Activated CD4-positive, alpha-beta T cell treated with anti-CD3 and anti-CD28 coated beads for 36 hours (primary cell): ENCODE results near the gene ELMO1. TPM values are rescaled to one million over a fixed set of nuclear protein-coding genes. Genes with fewer than 3 reads are reported as not detected.

Experiments
- ATAC-seq: fragments of 200-7000 bp; cut with Tn5 transposase; one replicate; pipeline ENCODE4 v1.10.0; 2021; ENCODE audit warnings: mild to moderate bottlenecking, moderate library complexity
- CTCF ChIA-PET: fragments of 350-600 bp; sonication (Branson Sonifier 250); formaldehyde crosslinking; loops from one replicate; lab custom pipeline; 2021; ENCODE audit warnings: antibody characterized with exemption; lab: Charles Lee
- POLR2A ChIA-PET: fragments of 350-600 bp; sonication (Branson Sonifier 250); formaldehyde crosslinking; loops from one replicate; lab custom pipeline; 2021; ENCODE audit warnings: antibody characterized with exemption, inconsistent platforms; lab: Charles Lee
- DNase-seq: peaks from one replicate; pipeline ENCODE4 v3.0.0-alpha.2; 2020
- H3K27ac Mint-ChIP-seq: one replicate; pipeline ENCODE4 v1.8.0; 2021; ENCODE audit warnings: mixed read lengths
- H3K27me3 Mint-ChIP-seq: one replicate; pipeline ENCODE4 v1.8.0; 2021; ENCODE audit warnings: mixed read lengths
- H3K36me3 Mint-ChIP-seq: one replicate; pipeline ENCODE4 v1.8.0; 2021; ENCODE audit warnings: low read depth, mixed read lengths
- H3K4me1 Mint-ChIP-seq: one replicate; pipeline ENCODE4 v1.8.0; 2021; ENCODE audit warnings: mixed read lengths
- H3K4me3 Mint-ChIP-seq: one replicate; pipeline ENCODE4 v1.8.0; 2021; ENCODE audit warnings: mild to moderate bottlenecking, moderate library complexity, mixed read lengths
- H3K9me3 Mint-ChIP-seq: one replicate; pipeline ENCODE4 v1.8.0; 2021; ENCODE audit warnings: low read depth, mixed read lengths
- intact Hi-C, 2 experiments: fragments of 100-400 bp; cut with DNase I in 1 of 2; cut with micrococcal nuclease in 1 of 2; formaldehyde crosslinking; loops; one replicate each; pipeline versions ENCODE4 v1.14.2 to v1.15.1; 2022 to 2024; cut with DNase I, micrococcal nuclease
- total RNA-seq, 2 experiments: library from RNA; stranded (reverse); gene quantifications; one replicate each; pipeline ENCODE4 v1.2.3, GENCODE V29; 2021

The ELMO1 gene
- total RNA-seq, 2 experiments from 2014 or later, result 96.2 to 173 TPM

GRCh38 chr7:37484426-37485073 lies 35.9 kb upstream of the ELMO1 start:
- Mint-ChIP-seq H3K4me1 (no peaks in the 10 kb centered on the region), H3K9me3 (peaks cover 2% of the 10 kb centered on the region), H3K4me3 (no peak overlapping the region), H3K27me3 (peaks cover 6% of the 10 kb centered on the region), H3K27ac (no peak overlapping the region), H3K36me3 (no peaks in the 10 kb centered on the region)
- DNase-seq (no peak), ATAC-seq (no peak)
- CTCF ChIA-PET, result interaction anchor here (0.9 kb wide), 1 partner anchor 10 kb away, joined by 3 read pairs; no protein-coding TSS in a partner anchor
- intact Hi-C loops, result no loop called here
- POLR2A ChIA-PET, result no interaction called here

- H3K4me3 Mint-ChIP-seq, result no peak overlapping the region
- H3K36me3 Mint-ChIP-seq, result no peaks in the 10 kb centered on the region
- no peaks in the 10 kb centered on the region for H3K4me1 Mint-ChIP-seq
- DNase-seq (no peak), ATAC-seq (no peak)
- ChIA-PET POLR2A (no interaction called here), CTCF (no interaction called here)
- H3K27ac Mint-ChIP-seq, result no peak overlapping the region
- intact Hi-C loops, result no loop called here
- peaks cover 2% of the 10 kb centered on the region for H3K9me3 Mint-ChIP-seq
- H3K27me3 Mint-ChIP-seq, result peaks cover 6% of the 10 kb centered on the region
These were observed 35.0 kb upstream of the ELMO1 start for GRCh38 chr7:37483627-37484026.

DNA sequence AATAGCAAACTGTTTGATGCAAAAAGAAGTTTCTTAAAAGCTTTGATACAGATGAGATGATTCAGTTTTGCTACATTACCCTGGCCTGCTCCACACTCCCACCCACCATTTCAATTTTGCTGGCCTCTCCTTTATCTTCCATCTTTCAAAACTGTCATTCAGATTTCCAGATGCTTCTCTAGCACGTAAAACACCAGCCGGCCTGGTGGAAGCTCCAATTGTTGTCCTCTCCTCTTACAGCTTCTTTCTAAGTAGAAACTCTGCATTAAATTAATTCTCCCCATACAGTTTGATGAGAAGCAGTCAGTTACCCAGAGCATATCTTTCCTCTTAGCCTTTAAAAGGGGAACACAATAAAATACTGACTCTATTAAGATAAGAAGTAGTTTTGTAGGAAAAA lies 34.3 kb upstream of the ELMO1 start:
- Mint-ChIP-seq H3K4me1 (no peaks in the 10 kb centered on the region), H3K36me3 (no peaks in the 10 kb centered on the region), H3K9me3 (no peaks in the 10 kb centered on the region), H3K4me3 (no peak overlapping the region), H3K27me3 (peaks cover 6% of the 10 kb centered on the region), H3K27ac (no peak overlapping the region)
- intact Hi-C loops, result no loop called here
- DNase-seq, result no peak
- CTCF ChIA-PET, result interaction anchor here (1.5 kb wide), 1 partner anchor 10 kb away, joined by 3 read pairs; no protein-coding TSS in a partner anchor
- ATAC-seq, result no peak
- POLR2A ChIA-PET, result no interaction called here

DNA sequence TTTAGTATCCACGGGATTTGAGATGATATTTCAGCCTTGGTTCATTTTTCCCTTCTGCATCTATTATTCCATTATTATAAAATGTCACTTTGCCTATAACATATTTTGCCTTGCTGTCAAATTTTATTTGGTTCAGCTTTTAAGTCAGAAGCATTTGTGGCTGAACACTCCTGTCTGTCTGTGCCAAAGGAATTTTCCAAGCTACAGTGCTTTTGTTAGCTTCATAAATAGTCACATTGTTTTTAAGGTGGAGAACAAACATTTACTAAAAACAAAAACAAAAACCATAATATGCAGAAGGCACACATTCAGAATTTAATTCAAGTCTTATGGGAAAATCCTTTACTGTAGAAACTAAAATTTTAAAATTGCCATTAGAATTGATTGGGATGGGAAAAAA lies 33.8 kb upstream of the ELMO1 start:
- Mint-ChIP-seq H3K4me3 (no peak overlapping the region), H3K4me1 (no peaks in the 10 kb centered on the region), H3K27ac (no peak overlapping the region), H3K9me3 (no peaks in the 10 kb centered on the region), H3K27me3 (peaks cover 6% of the 10 kb centered on the region), H3K36me3 (no peaks in the 10 kb centered on the region)
- ChIA-PET POLR2A (no interaction called here), CTCF (interaction anchor here (1.5 kb wide), 1 partner anchor 11 kb away, joined by 3 read pairs; no protein-coding TSS in a partner anchor)
- intact Hi-C loops, result no loop called here
- no peak for ATAC-seq
- DNase-seq, result no peak

GRCh38 chr7:37481722-37482288 lies 33.1 kb upstream of the ELMO1 start:
- CTCF ChIA-PET, result interaction anchor here (1.5 kb wide), 1 partner anchor 11 kb away, joined by 3 read pairs; no protein-coding TSS in a partner anchor
- intact Hi-C loops, result no loop called here
- peaks cover 8% of the 10 kb centered on the region for H3K27me3 Mint-ChIP-seq
- no peaks in the 10 kb centered on the region for H3K36me3 Mint-ChIP-seq
- H3K9me3 Mint-ChIP-seq, result no peaks in the 10 kb centered on the region
- DNase-seq (no peak), ATAC-seq (no peak)
- H3K4me1 Mint-ChIP-seq, result no peaks in the 10 kb centered on the region
- no peak overlapping the region for H3K27ac Mint-ChIP-seq
- H3K4me3 Mint-ChIP-seq, result no peak overlapping the region
- POLR2A ChIA-PET, result no interaction called here

GRCh38 chr7:37481154-37481553 lies 32.5 kb upstream of the ELMO1 start:
- POLR2A ChIA-PET, result no interaction called here
- peaks cover 8% of the 10 kb centered on the region for H3K27me3 Mint-ChIP-seq
- CTCF ChIA-PET, result no interaction called here
- H3K36me3 Mint-ChIP-seq, result no peaks in the 10 kb centered on the region
- H3K4me1 Mint-ChIP-seq, result no peaks in the 10 kb centered on the region
- H3K9me3 Mint-ChIP-seq, result no peaks in the 10 kb centered on the region
- no peak overlapping the region for H3K4me3 Mint-ChIP-seq
- DNase-seq (no peak), ATAC-seq (no peak)
- intact Hi-C loops, result no loop called here
- no peak overlapping the region for H3K27ac Mint-ChIP-seq

GRCh38 chr7:37480041-37481031 lies 31.7 kb upstream of the ELMO1 start:
- H3K27ac Mint-ChIP-seq, result no peak overlapping the region
- intact Hi-C loops, result no loop called here
- peaks cover 8% of the 10 kb centered on the region for H3K27me3 Mint-ChIP-seq
- CTCF ChIA-PET, result no interaction called here
- no peaks in the 10 kb centered on the region for H3K36me3 Mint-ChIP-seq
- no peak for ATAC-seq
- no peaks in the 10 kb centered on the region for H3K9me3 Mint-ChIP-seq
- DNase-seq, result no peak
- POLR2A ChIA-PET, result no interaction called here
- H3K4me3 Mint-ChIP-seq, result no peak overlapping the region
- no peaks in the 10 kb centered on the region for H3K4me1 Mint-ChIP-seq

DNA sequence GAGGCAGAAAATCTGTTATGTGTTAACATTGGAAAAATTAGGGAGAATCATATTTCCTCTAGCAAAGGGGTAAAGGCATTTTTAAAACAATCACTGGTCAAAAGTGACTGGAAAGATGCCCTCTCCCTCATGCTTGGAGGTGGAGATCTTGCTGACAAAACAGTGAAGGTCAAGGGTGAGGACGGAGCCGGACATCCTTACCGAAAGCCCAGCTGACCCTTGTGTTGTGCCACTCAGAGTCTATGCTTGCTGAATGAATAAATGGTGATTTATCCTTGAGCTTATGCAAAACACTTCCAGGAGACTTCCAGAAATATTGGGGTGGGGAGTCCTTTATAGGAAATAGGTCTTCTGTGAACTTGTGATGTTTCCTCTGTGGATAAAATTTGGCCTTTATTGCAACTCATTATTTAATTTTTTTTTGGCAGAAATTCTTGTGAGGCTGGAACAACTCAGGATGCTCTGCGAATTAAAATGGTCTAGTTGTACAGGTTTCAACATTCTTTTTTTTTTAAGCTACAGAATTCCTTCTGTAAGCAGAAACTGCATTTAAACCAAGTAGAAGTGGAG lies 28.3 kb upstream of the ELMO1 start:
- intact Hi-C loops, result no loop called here
- no peak for ATAC-seq
- H3K27ac Mint-ChIP-seq, result no peak overlapping the region
- peaks cover 10% of the 10 kb centered on the region for H3K27me3 Mint-ChIP-seq
- H3K9me3 Mint-ChIP-seq, result no peaks in the 10 kb centered on the region
- ChIA-PET POLR2A (no interaction called here), CTCF (interaction anchor here (0.6 to 2.3 kb wide), 3 partner anchors 19 to 130 kb away, joined by 3 to 7 read pairs (median 3); no protein-coding TSS in a partner anchor)
- no peaks in the 10 kb centered on the region for H3K36me3 Mint-ChIP-seq
- no peak for DNase-seq
- no peaks in the 10 kb centered on the region for H3K4me1 Mint-ChIP-seq
- no peak overlapping the region for H3K4me3 Mint-ChIP-seq

GRCh38 chr7:37476428-37476827 lies 27.8 kb upstream of the ELMO1 start:
- H3K27ac Mint-ChIP-seq, result no peak overlapping the region
- CTCF ChIA-PET, result no interaction called here
- no peak overlapping the region for H3K4me3 Mint-ChIP-seq
- ATAC-seq, result no peak
- intact Hi-C loops, result no loop called here
- no peaks in the 10 kb centered on the region for H3K36me3 Mint-ChIP-seq
- POLR2A ChIA-PET, result no interaction called here
- no peak for DNase-seq
- H3K27me3 Mint-ChIP-seq, result peaks cover 10% of the 10 kb centered on the region
- H3K9me3 Mint-ChIP-seq, result no peaks in the 10 kb centered on the region
- no peaks in the 10 kb centered on the region for H3K4me1 Mint-ChIP-seq

DNA sequence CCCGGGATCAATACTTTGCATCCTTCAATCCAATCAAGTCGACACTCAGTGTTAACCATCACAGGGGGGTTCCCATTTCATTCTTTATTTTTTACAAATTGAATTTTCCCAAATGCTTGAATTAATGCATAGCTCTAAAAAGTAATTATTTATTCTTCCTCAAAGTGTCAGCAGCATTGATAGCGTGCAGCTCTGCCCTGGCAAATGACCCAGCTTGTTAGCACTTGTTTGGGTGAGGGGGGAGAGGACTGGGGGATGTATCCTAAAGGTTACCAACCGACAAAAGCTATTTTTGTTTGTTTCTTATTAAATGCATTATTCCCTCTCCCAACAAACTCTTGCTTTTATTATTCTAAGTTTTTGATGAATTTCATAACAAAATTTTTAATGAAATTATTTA lies 27.0 kb upstream of the ELMO1 start:
- no peak overlapping the region for H3K27ac Mint-ChIP-seq
- no peaks in the 10 kb centered on the region for H3K9me3 Mint-ChIP-seq
- no peak overlapping the region for H3K4me3 Mint-ChIP-seq
- CTCF ChIA-PET, result interaction anchor here (0.6 to 2.2 kb wide), 3 partner anchors 19 to 84 kb away, joined by 3 to 9 read pairs (median 3); no protein-coding TSS in a partner anchor
- H3K36me3 Mint-ChIP-seq, result no peaks in the 10 kb centered on the region
- intact Hi-C loops, result no loop called here
- POLR2A ChIA-PET, result no interaction called here
- DNase-seq, result no peak
- ATAC-seq, result no peak
- H3K4me1 Mint-ChIP-seq, result no peaks in the 10 kb centered on the region
- H3K27me3 Mint-ChIP-seq, result peaks cover 7% of the 10 kb centered on the region

DNA sequence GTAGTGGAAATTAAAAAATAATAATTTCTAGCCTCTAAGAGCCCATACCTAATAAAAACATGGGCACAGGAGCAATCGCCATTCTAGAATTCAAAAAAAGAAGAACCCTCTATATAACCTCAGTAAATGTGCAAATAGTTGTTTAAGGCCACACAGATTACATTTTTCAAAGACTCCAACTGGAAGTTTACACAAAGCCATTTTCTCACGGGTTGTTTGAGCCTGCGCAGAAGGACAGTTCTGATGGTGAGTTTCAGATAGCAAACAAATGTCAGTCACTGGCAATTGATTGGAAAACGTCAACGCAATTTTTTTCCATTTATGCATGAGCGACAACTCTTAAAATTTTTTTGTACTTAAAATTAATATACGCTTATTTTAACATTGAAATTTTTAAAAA lies 23.0 kb upstream of the ELMO1 start:
- Mint-ChIP-seq H3K9me3 (no peaks in the 10 kb centered on the region), H3K27ac (no peak overlapping the region), H3K36me3 (no peaks in the 10 kb centered on the region), H3K4me3 (no peak overlapping the region), H3K4me1 (peaks cover 5% of the 10 kb centered on the region), H3K27me3 (peaks cover 2% of the 10 kb centered on the region)
- ChIA-PET CTCF (interaction anchor here (0.9 to 1.5 kb wide), 2 partner anchors 23 to 290 kb away, joined by 3 read pairs; no protein-coding TSS in a partner anchor), POLR2A (no interaction called here)
- ATAC-seq (no peak), DNase-seq (no peak)
- intact Hi-C loops, result no loop called here
